ENCODE measurements around the gene DNER. TPM values are rescaled to one million over a fixed set of nuclear protein-coding genes. Genes with fewer than 3 reads are reported as not detected.
"Not testable (repeated sequence)": the region's sequence is repeated elsewhere in the genome, so short reads cannot be mapped to it uniquely, and the experiment has no call there.

DNER gene
- polyA plus RNA-seq, 1 experiment, result not detected

GRCh38 chr2:229726643-229727042 lies 12.3 kb upstream of the DNER start:
- no peak overlapping the region for H3K4me3 ChIP-seq (ENCODE audit: low read depth, low read length)
- DNase-seq (ENCODE audit: low read depth, low spot score), result no peak
- ChIA-PET CTCF (interaction anchor here (1.7 kb wide), 1 partner anchor 54 kb away, joined by 5 read pairs; no protein-coding TSS in a partner anchor), POLR2A (no interaction called here)
- TF ChIP-seq CTCF (IDR thresholded peaks at IDR 0.05; ENCODE audit: low read depth, low read length), result no peak
- H3K9me3 ChIP-seq (ENCODE audit: control insufficient read depth, insufficient read depth, low read length), result no peaks in the 10 kb centered on the region
- H3K27me3 ChIP-seq (ENCODE audit: control insufficient read depth, insufficient read depth, low read length), result no peaks in the 10 kb centered on the region
- H3K27ac ChIP-seq (ENCODE audit: low read depth, low read length), result no peak overlapping the region

- Histone ChIP-seq H3K27ac (ENCODE audit: low read depth, low read length) (no peak overlapping the region), H3K9me3 (ENCODE audit: control insufficient read depth, insufficient read depth, low read length) (no peaks in the 10 kb centered on the region), H3K27me3 (ENCODE audit: control insufficient read depth, insufficient read depth, low read length) (no peaks in the 10 kb centered on the region), H3K4me3 (ENCODE audit: low read depth, low read length) (no peak overlapping the region)
- POLR2A ChIA-PET, result no interaction called here
- DNase-seq (ENCODE audit: low read depth, low spot score), result peak; percentile 76
- no peak for TF ChIP-seq CTCF (IDR thresholded peaks at IDR 0.05; ENCODE audit: low read depth, low read length)
- CTCF ChIA-PET, result interaction anchor here (0.9 to 1.7 kb wide), 4 partner anchors 9 to 295 kb away, joined by 3 to 5 read pairs (median 5); no protein-coding TSS in a partner anchor
Observed at GRCh38 chr2:229725716-229726574, 11.6 kb upstream of the DNER start.

GRCh38 chr2:229723192-229723591 lies 8.8 kb upstream of the DNER start:
- H3K4me3 ChIP-seq (ENCODE audit: low read depth, low read length); DNase-seq (ENCODE audit: low read depth, low spot score); CTCF ChIA-PET; H3K27me3 ChIP-seq (ENCODE audit: control insufficient read depth, insufficient read depth, low read length); POLR2A ChIA-PET; H3K27ac ChIP-seq (ENCODE audit: low read depth, low read length); H3K9me3 ChIP-seq (ENCODE audit: control insufficient read depth, insufficient read depth, low read length): not testable (repeated sequence)

- ChIA-PET CTCF (interaction anchor here (0.7 kb wide), 1 partner anchor 632 kb away, joined by 7 read pairs; no protein-coding TSS in a partner anchor), POLR2A (no interaction called here)
- H3K27me3 ChIP-seq (ENCODE audit: control insufficient read depth, insufficient read depth, low read length), result peaks cover 9% of the 10 kb centered on the region
- no peaks in the 10 kb centered on the region for H3K9me3 ChIP-seq (ENCODE audit: control insufficient read depth, insufficient read depth, low read length)
- TF ChIP-seq CTCF (IDR thresholded peaks at IDR 0.05; ENCODE audit: low read depth, low read length), result no peak
- H3K27ac ChIP-seq (ENCODE audit: low read depth, low read length), result no peak overlapping the region
- H3K4me3 ChIP-seq (ENCODE audit: low read depth, low read length), result no peak overlapping the region
- no peak for DNase-seq (ENCODE audit: low read depth, low spot score)
Observed at GRCh38 chr2:229719926-229720647, 5.7 kb upstream of the DNER start.

- no peak overlapping the region for H3K27ac ChIP-seq (ENCODE audit: low read depth, low read length)
- H3K9me3 ChIP-seq (ENCODE audit: control insufficient read depth, insufficient read depth, low read length), result no peaks in the 10 kb centered on the region; the same call in 1 of the 2 replicates
- H3K4me3 ChIP-seq (ENCODE audit: low read depth, low read length), result no peak overlapping the region
- DNase-seq (ENCODE audit: low read depth, low spot score), result no peak
- ChIA-PET POLR2A (no interaction called here), CTCF (no interaction called here)
- H3K27me3 ChIP-seq (ENCODE audit: control insufficient read depth, insufficient read depth, low read length), result peaks cover 19% of the 10 kb centered on the region
- TF ChIP-seq CTCF (IDR thresholded peaks at IDR 0.05; ENCODE audit: low read depth, low read length), result no peak
Observed at GRCh38 chr2:229718057-229718456, 3.7 kb upstream of the DNER start.
